Gastrocnemius medialis (tissue), 4 donors: ENCODE results near the gene GPHN.

Experiments used
- POLR2A ChIP-seq, 2 donors: fragments of 450-650 bp; IDR thresholded peaks; one replicate each; pipeline ENCODE4 v1.6.1; 2017; ENCODE audit warnings: antibody characterized with exemption in 2 of 2, mild to moderate bottlenecking in 2 of 2, moderate library complexity in 2 of 2
- TF ChIP-seq, protein P1 (sequence below), 5 experiments: fragments of 450-650 bp in 3 of 5; fragments of 200-600 bp in 2 of 5; sonication (generic) in 2 of 5; IDR thresholded peaks in 4 of 5; conservative IDR thresholded peaks in 1 of 5; 1 replicate in 4 of 5; 2 replicates in 1 of 5; pipeline ENCODE4 v1.5.1; 2016 to 2019; ENCODE audit warnings: antibody characterized with exemption in 5 of 5, mild to moderate bottlenecking in 3 of 5, moderate library complexity in 3 of 5

DNA sequence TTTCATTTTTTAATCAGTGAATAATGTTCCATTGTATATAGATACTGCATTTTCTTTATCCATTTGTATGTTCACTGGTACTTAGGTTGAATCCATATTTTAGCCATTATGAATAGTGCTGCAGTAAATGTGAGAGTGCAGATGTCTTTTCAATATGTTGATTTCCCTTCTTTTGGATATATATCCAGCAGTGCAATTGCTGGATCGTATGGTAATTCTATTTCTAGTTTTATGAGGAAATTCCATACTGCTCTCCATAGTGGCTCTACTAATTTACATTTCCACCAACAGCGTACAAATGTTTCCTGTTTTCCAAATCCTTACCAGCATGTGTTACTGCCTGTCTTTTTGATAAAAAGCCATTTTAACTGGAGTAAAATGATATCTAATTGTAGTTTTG lies 392.8 kb downstream of the GPHN start:
- TF ChIP-seq, protein P1, sequence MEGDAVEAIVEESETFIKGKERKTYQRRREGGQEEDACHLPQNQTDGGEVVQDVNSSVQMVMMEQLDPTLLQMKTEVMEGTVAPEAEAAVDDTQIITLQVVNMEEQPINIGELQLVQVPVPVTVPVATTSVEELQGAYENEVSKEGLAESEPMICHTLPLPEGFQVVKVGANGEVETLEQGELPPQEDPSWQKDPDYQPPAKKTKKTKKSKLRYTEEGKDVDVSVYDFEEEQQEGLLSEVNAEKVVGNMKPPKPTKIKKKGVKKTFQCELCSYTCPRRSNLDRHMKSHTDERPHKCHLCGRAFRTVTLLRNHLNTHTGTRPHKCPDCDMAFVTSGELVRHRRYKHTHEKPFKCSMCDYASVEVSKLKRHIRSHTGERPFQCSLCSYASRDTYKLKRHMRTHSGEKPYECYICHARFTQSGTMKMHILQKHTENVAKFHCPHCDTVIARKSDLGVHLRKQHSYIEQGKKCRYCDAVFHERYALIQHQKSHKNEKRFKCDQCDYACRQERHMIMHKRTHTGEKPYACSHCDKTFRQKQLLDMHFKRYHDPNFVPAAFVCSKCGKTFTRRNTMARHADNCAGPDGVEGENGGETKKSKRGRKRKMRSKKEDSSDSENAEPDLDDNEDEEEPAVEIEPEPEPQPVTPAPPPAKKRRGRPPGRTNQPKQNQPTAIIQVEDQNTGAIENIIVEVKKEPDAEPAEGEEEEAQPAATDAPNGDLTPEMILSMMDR (IDR thresholded peaks at IDR 0.05 in 4 of 5, conservative IDR thresholded peaks at IDR 0.05 in 1 of 5), result no peak
- TF ChIP-seq POLR2A (IDR thresholded peaks at IDR 0.05), result no peak
